ENCODE results near the gene SIGLEC7.

Gene SIGLEC7

GRCh38 chr19:51119101-51119500 is 23.0 kb upstream of the SIGLEC7 start:
- DNase-seq = no peak

- peak; percentile 71 to 85 (median 80) for DNase-seq
Observed at GRCh38 chr19:51119611-51120010, 22.5 kb upstream of the SIGLEC7 start.

GRCh38 chr19:51120160-51120559 is 21.9 kb upstream of the SIGLEC7 start:
- peak in 3 of 4 experiments; percentile 50 to 66 (median 54) for DNase-seq

- DNase-seq = peak; percentile 71 to 89 (median 82)
Observed at GRCh38 chr19:51121257-51121656, 20.8 kb upstream of the SIGLEC7 start.

DNA sequence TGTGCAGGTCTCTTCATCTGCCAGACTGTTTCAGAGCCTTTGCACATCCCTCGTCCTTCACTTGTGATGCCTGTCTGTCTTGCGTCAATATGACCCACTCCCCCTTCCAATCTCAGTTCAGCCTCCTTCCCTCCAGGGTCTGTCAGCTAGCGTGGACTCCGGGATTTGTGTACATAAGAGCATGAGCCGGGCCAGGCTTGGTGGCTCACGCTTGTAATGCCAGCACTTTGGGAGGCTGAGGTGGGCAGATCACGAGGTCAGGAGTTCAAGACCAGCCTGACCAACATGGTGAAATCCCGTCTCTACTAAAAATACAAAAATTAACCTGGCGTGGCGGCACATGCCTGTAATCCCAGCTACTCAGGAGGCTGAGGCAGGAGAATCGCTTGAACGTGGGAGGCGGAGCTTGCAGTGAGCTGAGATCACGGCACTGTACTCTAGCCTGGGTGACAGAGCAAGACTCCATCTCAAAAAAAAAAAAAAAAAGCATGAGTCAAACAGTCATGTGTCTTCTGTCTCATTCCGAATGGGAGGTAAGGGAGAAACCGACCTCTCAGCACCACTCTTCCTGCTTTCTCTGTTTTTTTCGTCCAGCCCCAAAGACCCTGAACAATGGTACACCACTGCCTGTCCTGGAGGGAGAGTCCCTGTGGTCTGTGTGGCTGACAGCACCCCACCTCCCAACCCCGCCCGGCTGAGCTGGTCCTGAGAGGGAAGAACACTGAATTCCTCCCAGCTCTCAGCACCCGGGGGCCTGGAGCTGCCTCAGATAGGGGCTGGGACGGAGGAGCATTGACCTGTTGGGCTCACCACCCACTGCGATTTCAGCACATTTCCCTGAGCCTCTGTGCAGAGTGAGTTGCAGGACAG is 19.8 kb upstream of the SIGLEC7 start:
- DNase-seq = peak; percentile 73 to 92 (median 88)

DNA sequence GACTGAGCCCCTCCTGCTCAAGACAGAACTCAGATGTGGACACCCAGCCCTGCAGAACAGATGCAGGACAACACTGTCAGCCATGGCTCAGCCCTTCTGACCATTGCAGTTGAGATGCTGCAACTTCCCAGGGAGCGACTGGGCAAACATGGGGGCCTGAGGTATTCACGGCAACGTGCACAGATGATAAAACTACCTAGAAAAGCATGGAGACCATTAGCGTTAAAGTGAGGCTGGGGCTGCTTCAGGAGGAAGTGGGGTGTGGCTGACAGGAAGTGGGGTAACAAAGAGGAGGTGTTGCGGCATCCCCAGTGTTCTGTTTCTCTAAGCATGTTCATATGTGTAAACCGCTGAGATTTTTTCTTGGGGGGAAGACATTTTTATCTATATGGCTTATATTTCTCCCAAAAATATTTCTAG is 18.7 kb upstream of the SIGLEC7 start:
- peak; percentile 77 to 92 (median 87) for DNase-seq

GRCh38 chr19:51123802-51124201 is 18.3 kb upstream of the SIGLEC7 start:
- DNase-seq = peak; percentile 55 to 76 (median 68)

DNA sequence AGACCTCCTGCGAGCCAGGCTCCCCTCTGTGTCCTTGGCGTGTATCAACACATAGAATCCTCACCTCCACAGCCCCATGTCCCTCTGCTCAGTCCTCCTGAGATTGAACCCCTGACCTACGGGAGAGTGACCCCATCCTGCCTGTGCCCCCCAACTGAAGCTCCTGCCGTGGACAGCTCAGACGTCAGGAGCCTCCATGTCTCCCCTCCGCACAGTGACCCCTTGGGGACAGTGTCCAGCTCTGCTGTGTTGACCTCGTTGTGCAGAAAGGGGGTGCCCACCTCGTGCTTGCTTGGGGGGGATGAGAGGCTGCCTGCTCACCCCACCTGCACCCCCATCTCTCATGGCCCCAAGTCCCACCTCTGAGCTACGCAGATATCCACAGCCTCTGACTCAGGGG is 17.9 kb upstream of the SIGLEC7 start:
- no peak for DNase-seq

GRCh38 chr19:51124729-51125128 is 17.4 kb upstream of the SIGLEC7 start, which contains the start of gene SIGLEC9:
Gene SIGLEC9 (plus strand): TSS chr19:51124906. CDS start chr19:51124975, 69 bp downstream.
- peak; percentile 85 to 93 (median 92) for DNase-seq

- no peak for DNase-seq
Observed at GRCh38 chr19:51125421-51126075, 16.6 kb upstream of the SIGLEC7 start.

DNA sequence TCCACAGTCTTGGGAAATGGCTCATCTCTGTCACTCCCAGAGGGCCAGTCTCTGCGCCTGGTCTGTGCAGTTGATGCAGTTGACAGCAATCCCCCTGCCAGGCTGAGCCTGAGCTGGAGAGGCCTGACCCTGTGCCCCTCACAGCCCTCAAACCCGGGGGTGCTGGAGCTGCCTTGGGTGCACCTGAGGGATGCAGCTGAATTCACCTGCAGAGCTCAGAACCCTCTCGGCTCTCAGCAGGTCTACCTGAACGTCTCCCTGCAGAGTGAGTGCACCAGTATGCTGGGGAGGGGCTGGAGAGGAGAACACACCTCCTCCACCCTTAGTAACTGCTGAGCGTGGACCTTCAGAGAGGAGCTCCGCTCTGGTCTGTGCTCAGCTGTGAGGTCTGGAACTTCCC is 15.1 kb upstream of the SIGLEC7 start:
- DNase-seq = peak in 2 of 4 experiments; percentile 45 to 48

GRCh38 chr19:51127755-51128154 is 14.3 kb upstream of the SIGLEC7 start:
- DNase-seq = peak; percentile 89 to 97 (median 92)

GRCh38 chr19:51128227-51128626 is 13.9 kb upstream of the SIGLEC7 start:
- no peak for DNase-seq

DNA sequence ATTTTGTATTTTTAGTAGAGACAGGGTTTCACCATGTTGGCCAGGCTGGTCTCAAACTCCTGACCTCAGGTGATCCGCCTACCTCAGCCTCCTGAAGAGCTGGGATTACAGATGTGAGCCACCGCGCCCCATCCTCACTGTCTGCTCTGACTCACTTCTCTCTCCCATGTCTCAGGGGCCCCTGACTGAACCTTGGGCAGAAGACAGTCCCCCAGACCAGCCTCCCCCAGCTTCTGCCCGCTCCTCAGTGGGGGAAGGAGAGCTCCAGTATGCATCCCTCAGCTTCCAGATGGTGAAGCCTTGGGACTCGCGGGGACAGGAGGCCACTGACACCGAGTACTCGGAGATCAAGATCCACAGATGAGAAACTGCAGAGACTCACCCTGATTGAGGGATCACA is 12.4 kb upstream of the SIGLEC7 start:
- no peak for DNase-seq

- peak; percentile 68 to 90 (median 80) for DNase-seq
Observed at GRCh38 chr19:51131780-51132680, 10.1 kb upstream of the SIGLEC7 start.

DNA sequence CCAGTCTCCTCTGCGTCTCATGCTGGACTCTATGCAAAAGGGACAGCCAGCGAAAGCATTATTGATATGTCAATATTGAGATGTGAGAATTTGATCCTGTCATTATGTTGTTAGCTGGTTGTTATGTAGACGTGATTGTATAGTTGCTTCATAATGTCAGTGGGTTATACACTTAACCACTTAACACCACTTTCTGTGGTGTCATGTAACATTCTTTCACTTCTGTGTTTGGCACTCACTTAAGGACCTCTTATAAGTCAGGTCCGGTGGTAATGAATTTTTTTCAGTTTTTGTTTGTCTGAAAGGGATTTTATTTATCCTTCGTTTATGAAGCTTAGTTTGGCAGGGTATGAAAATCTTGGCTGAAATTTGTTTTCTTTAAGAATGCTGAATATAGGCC is 7.1 kb upstream of the SIGLEC7 start:
- peak in 1 of 4 experiments; percentile 46 for DNase-seq

DNA sequence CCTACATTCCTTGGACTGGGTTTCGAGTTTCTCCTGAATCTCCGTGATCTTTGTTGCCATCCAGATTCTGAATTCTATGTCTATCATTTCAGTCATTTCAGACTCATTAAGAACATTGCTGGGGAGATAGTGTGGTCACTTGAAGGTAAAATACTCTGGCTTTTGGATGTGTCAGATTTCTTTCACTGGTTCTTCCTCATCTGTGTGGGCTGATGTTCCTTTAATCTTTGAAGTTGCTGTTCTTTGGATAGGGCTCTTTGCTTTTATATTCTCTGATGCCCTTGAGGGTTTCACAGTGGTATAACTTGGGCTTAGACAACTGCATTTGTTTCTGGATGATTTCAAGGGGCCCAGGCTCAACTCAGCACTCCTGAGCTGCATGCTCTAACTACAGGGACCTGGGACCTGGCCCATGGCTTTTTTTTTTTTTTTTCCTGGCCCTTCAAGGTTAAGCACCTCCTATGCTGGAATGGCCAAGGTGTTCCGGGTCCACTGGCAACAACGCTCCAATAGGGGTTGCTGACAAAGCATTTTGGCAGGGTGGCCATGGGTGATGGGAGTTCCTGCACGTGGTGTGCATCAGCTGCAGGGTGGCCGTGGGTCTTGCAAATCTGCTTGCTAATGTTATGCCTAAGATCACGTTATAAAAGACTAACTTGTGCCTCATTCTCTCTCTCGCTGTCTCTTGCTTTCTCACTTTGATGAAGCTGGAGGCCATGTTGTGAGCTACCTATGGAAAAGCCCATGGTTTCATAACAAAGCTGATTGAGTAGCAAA is 5.9 kb upstream of the SIGLEC7 start:
- peak; percentile 31 to 71 (median 62) for DNase-seq

GRCh38 chr19:51136851-51137551 is 5.1 kb upstream of the SIGLEC7 start:
- peak; percentile 94 to 98 (median 96) for DNase-seq

- DNase-seq = peak in 3 of 4 experiments; percentile 51 to 64 (median 56)
Observed at GRCh38 chr19:51137792-51138425, 4.2 kb upstream of the SIGLEC7 start.

GRCh38 chr19:51138549-51138979 is 3.5 kb upstream of the SIGLEC7 start:
- DNase-seq = peak; percentile 89 to 96 (median 94)
